HG03354 (cell line): ENCODE data around the gene CCDC188.

Experiments used
- ATAC-seq: cut with Tn5 transposase; IDR thresholded peaks from one replicate; pipeline ENCODE4 v1.9.1; 2021; ENCODE audit warnings: mild to moderate bottlenecking; ENCODE audit not compliant: unreplicated experiment, poor library complexity, severe bottlenecking

CCDC188 gene

DNA sequence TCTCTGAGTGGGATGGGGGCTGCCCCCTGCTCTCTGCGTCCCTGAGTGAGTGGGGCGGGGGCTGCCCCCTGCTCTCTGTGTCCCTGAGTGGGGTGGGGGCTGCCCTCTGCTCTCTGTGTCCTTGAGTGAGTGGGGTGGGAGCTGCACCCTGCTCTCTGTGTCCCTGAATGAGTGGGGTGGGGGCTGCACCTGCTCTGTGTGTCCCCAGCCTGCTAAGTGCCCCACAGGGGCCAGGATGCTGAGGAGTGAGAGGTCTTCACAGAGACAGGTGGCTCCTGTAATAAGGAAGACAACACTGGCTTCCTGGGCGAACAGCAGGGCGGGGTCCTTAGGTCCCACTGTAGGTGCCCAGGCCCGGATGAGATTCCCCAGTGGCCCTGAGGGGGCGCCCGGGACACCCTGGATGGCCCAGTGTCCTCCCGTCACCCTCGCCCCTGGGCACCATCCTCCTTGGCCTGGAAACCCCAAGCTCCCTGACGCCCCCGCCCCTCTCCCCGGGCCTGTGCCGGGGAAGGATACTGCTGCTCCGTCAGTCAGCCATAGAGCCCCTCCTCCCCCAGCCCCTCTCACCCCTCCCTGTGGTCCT is 3.8 kb upstream of the CCDC188 start:
- ATAC-seq = no peak

GRCh38 chr22:20153945-20154344 is 3.1 kb upstream of the CCDC188 start:
- ATAC-seq = no peak

DNA sequence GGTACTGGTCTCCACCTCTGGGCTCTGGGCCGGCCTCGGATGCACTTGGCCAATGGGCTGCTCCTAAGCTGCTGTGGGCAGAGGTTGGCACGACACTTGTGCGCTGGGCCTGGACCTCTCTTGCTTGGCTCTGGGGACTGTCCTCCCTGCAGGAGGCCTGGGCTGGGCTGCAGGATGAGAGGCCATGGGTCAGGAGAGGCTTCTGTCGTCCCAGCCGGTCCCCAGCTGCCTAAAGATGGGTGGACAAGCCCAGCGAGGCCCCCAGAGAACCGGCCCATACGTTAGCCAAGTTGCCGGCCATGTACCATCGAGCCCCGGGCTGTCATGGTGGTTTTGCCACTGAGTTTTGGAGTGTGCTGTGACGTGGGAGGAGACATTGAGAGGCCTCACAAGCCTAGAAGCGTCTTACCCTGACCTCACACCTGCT is 1.6 kb upstream of the CCDC188 start:
- ATAC-seq = no peak

GRCh38 chr22:20151276-20151588 is 377 bp upstream of the CCDC188 start:
- no peak for ATAC-seq

DNA sequence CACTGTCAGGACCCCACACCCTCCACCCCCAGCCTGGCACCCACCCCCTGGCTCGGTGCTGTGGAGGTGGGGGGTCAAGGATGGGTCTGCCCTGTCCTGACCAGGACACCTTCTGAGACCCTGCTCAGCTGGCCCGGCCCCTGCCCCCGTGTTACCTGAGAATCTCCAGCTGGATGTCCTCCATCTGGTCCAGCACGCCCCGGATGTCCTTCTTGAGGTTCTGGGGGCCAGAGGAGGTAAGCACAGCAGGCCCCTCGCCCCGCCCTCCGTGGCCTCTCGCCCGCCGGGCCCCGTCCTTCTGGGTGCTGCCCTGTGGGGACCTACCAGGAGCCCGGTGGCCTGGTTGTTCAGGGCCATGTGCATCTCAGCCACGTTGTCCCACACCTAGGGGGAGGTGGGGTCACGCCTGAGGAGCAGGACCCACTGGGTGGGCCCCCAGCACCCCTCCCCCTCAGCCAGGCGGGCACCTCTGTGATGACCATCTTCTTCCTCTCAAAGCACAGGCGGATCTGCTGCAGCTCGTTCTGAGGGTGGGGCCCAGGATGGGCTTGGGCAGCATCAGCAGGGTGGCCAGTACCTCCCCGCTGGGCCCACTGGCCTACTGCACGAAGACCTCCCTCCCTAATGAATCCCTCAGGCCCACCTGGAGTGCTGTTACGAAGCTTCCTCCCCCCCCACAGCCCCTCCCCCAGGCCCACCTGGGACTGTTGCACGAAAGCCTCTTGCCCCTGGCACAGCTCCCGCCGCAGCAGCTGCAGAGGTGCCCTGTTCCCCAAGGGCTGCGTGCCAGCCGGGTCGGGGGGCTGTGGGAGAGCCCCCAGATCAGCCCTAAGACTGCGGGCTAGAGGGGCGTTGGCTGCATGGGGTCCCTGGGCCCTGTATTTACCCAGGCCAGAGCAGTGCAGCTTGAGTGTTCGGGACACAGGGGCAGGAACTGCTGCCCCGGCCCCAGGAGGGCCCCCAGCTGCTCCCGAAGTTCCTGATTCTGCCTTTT is 1.3 kb downstream of the CCDC188 start:
- ATAC-seq = no peak

- no peak for ATAC-seq
Measured at GRCh38 chr22:20148414-20148813, 2.4 kb downstream of the CCDC188 start.

DNA sequence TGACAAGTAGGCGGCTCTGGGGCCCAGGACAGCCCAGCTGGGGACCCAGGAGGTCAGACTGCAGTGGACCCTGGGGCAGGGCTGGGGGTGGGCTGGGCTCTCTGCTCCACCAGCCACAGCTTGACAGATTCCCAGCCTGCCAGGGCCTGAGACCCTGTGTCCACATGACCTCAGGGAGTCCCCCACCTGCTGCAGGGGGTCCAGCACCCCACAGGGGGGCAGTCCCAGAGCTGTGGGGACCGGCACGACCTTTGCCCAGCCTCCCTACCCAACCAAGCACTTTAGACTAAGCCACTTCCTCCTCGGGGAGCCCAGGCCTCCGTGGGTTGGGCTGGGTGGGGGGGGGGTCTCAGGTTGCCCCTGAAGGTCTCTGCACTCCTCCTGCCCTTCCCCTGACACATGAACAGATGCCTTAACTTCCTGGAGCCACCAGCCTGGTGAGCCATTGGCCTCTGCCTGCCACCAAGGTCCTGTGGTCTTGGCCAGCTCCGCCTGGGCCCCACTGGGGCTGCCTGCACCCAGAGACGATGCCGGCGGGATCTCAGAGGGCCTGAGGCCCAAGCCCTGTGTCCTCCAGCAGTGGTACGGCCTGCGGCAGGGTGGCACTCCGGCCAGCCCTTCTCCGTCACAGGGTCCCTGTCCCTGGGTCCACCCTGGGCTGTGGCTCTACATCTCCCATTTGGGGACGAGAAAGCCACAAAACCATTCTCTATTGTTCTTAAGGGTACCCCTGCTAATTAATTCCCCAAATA is 3.4 kb downstream of the CCDC188 start:
- no peak for ATAC-seq

GRCh38 chr22:20146777-20147176 is 4.1 kb downstream of the CCDC188 start:
- ATAC-seq = no peak

GRCh38 chr22:20145832-20146223 is 5.0 kb downstream of the CCDC188 start:
- no peak for ATAC-seq

DNA sequence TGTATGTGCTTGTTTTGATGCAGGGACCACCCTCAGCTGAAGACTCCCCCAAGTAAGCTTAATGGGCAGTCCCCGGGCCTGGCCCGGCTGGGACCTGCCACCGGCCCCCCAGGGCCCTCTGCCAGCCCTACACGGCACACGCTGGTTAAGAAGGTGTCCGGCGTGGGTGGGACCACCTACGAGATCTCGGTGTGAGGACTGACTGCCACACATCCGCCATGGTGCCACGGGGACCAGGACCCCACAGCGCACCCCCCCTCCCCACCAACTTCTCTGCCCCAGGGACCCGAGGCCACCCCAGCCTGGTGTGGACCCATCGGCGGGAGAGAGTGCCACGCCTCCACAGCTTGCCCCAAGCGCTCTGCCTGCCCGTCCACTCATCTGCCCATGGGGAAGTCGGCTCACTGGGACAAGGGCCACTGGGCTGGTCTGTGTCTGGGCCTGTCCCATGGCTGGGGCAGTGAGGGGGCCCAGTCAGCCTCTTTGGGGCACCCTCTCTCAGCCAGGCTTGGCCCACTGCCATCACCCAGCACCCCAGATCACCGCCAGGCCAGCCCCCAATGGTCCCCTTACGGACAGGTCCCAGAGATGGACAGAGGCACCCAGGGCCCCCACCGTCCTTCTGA is 5.5 kb downstream of the CCDC188 start:
- no peak for ATAC-seq

DNA sequence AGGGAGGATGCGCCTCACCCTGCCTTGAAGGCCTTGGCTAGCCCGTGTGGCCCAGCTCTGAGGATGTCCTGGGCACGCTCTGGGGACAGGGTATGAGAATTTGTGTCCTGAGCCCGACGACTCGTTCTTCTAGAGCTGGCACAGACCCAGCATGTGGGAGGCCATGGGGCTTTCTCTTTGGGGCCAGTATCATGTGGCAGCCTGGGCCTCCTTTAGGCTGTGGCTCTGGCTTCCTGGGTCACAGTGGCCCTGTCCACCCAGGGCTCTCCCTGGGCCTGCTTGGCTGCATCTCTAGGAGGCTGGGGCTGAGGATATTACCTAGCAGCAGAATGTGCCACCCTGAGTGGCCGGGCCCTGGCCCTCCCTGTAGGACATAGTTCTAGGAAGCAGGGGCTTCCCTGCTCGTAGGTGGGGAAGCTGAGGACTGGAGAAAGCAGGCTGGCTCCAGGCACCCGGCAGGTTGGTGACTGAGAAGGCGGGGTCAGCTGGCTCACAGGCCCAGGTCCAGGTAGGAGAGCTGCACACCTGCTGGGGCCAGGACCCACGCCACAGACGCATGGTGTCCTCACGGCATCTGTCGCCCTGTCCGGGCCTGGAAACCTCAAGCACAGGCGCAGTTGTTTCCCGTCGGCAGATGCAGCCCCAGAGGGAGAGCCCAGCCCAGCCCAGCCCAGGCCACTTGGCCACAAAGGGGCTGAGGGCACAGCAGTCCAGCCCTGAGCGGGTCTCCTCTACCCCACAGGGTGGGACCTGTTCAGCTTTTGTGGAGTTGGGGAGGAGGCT is 6.8 kb downstream of the CCDC188 start:
- ATAC-seq = no peak

DNA sequence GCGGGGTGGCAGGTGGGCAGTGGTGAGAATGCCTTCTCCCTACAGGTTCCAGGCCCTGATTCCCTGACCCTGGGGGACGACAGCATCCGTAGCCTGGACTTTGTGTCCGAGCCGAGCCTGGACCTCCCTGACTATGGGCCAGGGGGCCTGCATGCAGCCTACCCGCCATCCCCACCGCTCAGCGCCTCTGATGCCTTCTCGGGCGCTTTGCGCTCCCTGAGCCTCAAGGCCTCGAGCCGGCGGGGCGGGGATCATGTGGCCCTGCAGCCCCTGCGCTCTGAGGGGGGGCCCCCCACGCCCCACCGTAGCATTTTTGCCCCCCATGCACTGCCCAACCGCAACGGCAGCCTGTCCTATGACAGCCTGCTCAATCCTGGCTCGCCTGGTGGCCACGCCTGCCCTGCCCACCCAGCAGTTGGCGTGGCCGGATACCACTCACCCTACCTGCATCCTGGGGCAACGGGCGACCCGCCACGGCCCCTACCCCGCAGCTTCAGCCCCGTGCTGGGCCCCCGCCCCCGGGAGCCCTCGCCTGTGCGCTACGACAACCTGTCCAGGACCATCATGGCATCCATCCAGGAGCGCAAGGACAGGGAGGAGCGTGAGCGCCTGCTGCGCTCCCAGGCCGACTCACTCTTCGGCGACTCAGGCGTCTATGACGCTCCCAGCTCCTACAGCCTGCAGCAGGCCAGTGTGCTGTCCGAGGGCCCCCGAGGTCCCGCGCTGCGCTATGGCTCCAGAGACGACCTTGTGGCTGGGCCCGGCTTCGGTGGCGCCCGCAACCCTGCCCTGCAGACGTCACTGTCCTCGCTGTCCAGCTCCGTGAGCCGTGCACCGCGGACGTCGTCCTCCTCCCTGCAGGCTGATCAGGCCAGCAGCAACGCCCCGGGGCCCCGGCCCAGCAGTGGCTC is 7.9 kb downstream of the CCDC188 start:
- no peak for ATAC-seq

DNA sequence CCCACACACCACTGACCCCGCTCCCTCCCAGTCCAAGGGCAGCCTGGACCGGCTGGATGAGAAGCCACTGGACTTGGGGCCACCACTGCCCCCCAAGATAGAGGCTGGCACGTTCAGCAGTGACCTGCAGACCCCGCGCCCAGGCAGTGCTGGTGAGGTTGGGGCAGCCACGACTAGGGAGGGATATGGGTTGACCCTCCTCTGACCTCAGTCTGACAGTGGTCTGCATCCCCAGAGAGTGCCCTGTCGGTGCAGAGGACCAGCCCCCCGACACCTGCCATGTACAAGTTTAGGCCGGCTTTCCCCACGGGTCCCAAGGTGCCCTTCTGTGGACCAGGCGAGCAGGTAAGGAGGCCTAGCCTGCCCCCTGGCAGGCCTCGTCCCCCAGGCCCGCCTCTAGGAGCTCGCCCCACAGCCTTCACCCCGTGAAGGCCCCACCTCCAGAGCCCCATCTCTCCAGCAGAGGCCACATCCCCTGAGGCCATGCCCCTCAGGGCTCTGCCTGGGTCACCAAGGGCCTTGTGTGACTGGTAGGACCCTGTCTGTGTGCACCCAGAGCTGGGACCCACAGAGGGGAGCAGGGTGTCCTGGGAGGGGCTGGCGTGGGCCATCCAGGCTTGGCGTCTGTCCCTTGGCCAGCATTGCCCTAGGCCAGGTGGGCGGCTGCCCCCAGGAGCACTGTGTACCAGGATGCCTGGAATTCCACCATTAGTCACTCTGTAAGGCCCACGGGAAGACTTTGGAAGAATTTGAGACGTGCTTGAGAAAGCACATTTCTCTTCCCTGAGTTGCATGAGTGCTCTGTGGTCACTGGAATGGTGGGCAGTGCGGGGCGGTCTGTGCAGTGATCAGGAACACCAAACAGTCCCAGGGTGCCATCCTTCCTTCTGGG is 9.4 kb downstream of the CCDC188 start:
- no peak for ATAC-seq

- no peak for ATAC-seq
Measured at GRCh38 chr22:20140521-20140964, 10.3 kb downstream of the CCDC188 start.

DNA sequence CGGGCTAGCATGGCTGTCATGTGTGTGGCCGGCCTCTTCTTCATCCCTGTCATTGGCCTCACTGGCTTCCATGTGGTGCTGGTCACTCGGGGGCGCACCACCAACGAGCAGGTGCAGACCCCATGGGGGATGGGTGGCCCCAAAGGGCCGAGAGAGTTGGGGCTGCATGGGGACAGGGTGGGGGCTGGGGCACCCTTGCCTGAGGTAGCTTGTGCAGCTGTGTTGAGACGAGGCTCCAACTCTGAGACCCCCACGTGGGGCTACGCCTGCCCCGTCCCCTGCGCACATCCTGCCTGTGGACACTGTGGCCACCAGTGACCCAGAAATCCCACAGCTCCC is 10.8 kb downstream of the CCDC188 start:
- no peak for ATAC-seq

GRCh38 chr22:20139391-20140106 is 11.3 kb downstream of the CCDC188 start:
- ATAC-seq = no peak

DNA sequence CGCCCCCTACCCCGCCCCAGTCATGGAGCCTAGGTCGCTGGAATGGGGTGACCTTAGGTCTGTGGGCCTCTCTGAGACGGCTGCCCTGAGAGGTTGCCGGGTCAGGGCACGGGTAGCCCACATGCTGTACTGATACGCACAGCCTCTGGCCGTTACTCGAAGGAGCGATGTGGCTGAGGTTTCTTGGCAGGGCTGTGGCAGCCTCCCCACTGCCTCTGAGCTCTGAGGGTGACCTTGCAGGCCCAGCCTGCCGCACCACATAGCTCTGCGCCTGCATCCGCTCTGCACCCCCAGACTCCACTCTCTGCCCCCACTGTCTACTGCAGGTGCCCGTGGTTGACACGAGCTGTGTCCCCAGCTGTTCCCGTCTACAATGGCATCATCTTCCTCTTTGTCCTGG is 12.0 kb downstream of the CCDC188 start:
- no peak for ATAC-seq
